T-helper 2 cell (primary cell): Measurements from ENCODE around the gene PGLYRP4.

Source experiments
- DNase-seq, 5 experiments: peaks; one replicate each; pipeline versions ENCODE4 v3.0.0 to v3.0.0-alpha.2; 2012 to 2022
- total RNA-seq, 2 donors: gene quantifications; one replicate each; lab custom pipeline; 2026; lab: John Stamatoyannopoulos, UW

PGLYRP4 gene, protein sequence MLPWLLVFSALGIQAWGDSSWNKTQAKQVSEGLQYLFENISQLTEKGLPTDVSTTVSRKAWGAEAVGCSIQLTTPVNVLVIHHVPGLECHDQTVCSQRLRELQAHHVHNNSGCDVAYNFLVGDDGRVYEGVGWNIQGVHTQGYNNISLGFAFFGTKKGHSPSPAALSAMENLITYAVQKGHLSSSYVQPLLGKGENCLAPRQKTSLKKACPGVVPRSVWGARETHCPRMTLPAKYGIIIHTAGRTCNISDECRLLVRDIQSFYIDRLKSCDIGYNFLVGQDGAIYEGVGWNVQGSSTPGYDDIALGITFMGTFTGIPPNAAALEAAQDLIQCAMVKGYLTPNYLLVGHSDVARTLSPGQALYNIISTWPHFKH
- total RNA-seq: 0 reads per million in 2 donors

DNA sequence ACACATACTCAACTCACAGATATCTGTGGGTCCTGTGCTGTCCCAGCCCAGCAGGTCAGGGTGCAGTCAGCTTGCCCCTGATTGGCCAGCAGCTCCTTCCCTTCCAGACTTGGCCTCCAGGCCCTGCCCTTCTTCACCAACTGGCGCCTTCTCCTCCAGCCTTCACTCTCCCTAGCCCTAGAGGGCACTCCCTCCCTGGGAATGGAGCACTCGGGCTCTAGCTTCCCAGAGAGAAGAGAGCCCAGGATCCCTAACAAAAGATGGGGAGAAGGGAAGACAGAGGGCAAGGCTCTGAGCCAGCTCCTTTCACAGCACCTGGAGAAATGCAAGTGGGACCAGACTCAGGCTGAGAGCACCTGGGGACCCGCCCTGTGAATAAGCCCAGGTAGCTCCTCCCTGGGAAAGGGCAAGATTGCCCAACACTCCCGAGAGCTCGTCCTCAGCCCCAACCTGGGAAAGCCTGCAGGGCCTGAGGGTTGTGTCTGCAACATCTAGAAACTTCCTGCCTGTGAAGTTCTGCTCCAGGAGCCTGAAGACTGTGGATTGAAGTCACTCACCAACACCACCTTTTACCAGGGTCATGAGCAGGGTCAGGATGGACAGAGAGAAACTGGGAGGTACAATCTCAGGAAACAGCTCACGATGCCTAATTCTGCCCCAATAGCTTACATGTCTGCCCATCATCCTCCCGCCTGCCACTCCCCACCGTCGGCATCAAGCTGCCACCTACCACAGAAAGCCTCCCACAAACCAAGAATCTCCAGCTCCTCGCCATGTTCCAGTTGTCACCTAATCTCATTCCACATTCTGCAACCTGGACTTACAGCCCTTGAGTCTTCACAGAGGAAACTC lies at the start of gene PGLYRP4:
PGLYRP4 (minus strand) TSS at position 331 of the 852 bp plus-strand sequence. CDS start 909 bp downstream, outside the sequence.
- no peak for DNase-seq

DNA sequence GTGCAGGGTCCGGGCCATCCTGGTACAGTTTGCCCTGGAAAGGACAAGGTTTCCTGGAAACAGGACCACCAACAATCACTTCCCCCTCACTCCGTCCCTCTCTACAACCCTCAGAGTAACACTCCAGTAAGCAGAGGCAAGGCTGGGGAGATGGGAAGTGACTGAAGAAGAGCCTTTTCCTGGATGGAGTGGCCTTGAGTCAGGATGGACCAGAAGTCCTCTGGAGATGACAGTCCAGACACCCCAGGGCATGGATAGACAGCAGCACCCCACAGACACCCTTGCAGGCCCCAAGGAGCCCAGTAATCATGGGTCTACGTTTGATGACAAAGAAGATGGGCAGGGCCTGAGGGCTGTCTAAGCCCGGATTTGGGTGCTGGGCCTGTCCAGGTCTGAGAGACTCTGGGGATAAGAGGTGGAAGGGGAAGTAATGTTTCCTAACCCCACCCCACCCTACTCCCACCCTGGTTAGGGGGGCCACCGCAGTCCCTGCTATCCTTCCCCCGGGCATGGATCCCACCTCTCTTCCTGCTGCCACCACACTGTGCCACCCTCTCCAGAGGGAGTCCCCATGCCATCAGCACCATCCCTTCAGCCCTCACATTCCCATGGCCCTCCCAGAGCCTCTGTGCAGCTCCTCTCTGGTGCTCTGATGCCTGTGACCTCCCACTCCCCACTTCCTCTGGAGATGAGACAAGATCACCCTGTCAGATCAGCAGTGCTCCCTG lies 49.4 kb upstream of the PGLYRP4 start:
- no peak for DNase-seq

DNA sequence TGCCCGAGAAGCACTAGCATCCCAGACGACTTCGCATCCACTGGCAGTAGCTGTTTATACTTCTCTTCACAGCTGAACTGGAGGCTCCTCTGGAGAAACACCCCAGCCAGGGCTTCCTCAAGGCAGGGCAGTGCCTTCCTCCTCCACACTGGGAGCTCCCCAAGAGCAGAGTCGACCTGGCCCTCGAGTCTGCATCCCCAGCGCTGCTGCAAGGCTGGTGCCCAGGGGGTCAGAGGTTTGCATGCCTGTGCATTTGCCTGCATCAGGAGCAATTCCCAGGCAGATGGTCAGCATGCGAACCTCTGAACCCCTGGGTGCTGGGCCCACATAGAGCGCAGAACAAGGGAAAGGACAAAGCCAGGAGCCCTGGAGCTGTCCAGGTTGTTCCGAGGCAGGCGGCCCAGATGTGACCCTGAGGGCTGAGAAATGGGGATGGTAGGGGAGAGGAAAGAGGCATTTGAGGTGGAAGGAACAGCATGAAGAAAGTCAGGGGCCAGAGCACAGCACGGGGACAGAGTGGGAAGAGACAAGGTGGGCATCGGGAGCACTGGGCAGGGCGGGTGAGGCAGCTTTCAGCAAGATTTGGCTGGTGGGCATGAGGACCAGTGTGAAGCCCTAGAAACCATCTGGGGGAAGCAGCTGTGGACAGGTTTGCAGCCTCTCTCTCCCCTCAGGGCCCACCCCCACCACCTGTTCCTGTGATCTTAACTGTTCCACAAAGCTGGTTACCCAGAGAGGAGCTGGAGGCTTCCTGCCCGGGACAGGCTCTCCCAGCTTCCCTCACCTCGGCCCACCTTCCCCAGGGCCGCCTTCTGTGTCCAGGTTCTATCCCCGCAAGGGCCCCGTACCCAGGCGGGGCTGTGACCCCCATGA lies 48.6 kb upstream of the PGLYRP4 start:
- no peak for DNase-seq

DNA sequence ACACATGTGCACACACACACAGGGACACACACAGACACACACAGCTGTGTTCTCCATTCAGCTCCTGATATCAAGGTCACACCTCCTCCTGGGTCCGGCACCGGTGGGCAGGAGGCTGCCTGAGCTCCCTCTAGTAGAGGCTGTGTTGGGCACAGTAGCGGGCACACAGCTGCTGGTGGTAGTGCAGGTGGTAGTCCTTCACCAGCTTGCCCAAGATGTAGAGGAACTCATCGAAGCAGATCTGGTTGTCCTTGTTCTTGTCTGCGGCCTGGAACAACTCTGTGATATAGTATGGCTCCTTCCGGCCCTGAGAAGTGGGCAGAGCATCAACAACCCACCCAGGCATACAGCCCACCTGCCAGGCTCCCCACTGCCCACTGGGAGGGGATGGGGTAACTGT lies 47.8 kb upstream of the PGLYRP4 start:
- DNase-seq: no peak

DNA sequence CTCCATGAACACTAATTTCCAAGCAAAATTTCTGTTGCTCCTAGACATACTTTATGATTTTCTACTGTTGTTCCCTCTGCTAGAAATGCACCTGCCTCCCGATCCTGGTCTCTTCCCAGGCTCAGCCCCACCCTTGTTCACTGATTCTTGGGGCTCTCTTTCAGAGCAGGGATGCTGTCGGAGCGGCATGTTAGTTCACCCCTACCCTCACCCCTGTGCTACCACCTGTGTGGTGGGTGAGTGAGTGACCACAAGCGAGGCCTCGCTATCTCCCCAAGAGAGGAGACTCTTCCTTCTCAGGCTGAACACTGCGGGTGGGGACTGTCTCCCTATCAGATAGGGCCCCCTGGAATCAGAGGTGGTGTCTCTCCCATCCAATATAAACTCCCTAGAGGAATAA lies 47.1 kb upstream of the PGLYRP4 start:
- no peak for DNase-seq

DNA sequence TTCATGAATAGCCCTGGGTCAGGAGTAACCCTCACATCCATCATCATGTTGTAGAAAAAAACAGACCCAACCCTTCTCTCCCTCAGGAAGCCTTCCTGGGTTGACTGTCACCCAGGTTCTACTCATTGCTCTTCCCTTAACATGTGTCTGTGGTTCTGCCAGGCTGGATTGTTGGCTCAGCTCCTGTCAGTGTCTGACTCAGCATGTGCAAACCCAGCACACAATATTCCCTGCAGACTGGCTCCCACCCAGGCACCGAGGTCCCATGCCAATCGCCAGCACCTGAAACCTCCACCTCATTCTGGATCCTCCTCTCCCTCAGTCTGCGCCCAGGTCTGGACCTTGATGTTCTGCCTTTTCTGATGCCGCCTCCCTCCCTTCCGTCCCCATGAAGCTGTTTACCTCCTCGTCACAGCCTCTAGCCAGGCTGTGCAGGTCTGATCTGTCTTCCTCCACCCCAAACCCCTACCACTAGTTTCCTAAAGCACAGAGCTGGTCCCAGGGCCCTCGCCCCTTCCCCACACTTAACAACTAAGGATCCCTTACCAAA lies 46.6 kb upstream of the PGLYRP4 start:
- DNase-seq: no peak

DNA sequence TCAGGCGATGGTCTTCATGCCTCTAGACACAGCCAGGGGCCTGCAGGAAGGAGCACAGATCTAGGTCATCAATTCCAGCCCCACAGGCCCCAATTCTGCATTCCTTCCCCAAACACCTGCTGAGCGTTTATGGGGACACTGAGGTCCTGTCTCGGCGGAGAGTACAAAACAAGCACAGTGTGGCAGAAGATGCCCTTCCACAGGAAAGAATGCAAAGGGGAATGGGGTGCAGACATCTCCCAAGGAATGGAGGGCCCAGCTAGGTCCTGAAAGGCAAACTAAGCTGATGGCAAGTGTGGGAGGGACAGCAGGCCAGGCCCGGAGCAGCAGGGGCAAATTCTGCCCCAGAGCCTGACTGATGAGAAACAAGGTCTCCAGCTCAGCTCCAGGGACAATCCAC lies 45.8 kb upstream of the PGLYRP4 start:
- no peak for DNase-seq

DNA sequence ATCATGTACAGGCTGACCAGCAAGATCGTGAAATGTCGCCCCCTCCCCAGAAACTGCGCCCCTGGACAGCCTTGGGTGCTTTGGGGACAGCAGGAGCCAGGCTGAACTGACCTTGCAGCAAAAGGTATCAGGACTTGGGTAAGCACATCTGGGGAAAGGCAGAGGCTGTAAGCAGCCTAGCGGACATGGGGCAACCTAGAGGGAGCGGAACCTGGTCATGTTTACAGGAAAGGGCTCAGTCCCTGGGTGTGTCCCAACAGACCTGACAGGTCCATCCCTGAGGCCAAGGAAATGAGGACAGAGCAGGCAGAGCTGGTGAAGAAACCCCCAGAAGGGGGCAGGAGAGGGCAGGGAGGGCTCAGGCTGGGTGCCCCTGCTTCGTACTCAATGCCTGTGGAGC lies 45.3 kb upstream of the PGLYRP4 start:
- DNase-seq: no peak

DNA sequence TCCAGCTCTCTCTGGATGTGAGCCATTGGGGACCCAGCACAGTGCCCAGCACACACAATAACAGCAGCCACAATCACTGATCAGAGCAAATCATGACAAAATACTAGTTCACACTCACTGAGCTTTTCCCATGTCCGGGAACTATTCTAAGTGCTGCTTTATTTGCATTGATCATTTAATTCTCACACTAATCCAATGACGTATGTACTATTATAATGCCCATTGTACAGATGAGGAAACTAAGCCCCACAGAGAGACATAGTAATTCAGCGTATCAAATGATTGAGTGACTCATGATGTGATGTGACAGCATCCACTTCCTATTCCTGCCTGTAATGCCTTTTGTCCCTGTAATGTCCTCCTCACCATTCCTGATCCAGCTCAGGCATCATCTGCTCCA lies 44.2 kb upstream of the PGLYRP4 start:
- DNase-seq: no peak

DNA sequence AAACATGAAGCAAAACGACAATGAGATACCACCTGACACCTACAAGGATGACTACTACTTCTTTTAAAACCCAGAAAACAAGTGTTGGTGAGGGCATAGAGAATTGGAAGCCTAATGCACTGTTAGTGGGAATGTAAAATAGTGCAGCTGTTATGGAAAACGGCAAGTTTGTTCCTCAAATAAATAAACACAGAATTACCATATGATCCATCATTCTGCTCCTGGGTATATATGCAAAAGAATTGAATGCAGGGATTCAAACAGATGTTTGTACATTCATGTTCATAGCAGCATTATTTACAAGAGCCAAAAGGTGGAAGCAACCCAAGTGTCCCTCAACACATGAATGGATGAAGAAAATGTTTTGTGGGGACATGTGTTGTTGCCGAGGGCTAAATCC lies 43.6 kb upstream of the PGLYRP4 start:
- no peak for DNase-seq

DNA sequence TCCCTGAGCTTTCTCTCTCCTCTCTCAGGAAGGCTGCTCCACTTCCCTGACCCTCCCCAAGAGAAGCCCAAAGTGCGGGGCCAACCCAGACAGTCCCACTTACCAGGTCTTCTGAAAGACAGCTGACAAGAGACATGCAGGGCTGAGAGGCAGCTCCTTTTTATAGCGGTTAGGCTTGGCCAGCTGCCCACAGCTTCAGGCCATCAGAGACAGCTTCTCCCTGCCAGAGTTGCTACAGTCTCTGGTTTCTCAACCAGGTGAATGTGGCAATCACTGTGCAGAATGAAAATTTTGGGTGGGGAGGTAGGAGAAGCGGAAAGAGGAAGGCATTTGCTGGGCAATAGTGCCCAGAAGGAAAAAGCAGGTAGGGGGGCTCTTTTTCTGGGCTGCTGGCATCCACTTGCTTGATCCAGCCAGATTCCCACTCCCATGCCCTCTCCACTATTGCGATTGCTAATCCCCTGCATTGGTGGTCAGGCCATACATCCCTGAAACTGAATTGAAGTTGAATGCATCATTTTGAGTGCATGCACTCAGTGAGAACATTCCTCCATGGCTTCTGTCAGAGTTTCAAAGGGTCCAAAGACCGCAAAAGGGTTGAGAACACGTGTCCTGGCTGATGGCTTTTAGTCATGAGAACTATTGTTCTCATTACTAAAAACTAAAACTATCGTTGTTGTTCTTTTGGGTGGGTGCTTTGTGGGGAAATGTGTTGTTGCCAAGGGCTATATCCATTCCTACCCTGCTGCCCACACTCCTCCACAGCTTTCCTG lies 42.5 kb upstream of the PGLYRP4 start, which contains the start of gene S100A8:
S100A8 (minus strand) TSS at position 136 of the 773 bp plus-strand sequence. CDS start 538 bp downstream, outside the sequence.
- DNase-seq: no peak

DNA sequence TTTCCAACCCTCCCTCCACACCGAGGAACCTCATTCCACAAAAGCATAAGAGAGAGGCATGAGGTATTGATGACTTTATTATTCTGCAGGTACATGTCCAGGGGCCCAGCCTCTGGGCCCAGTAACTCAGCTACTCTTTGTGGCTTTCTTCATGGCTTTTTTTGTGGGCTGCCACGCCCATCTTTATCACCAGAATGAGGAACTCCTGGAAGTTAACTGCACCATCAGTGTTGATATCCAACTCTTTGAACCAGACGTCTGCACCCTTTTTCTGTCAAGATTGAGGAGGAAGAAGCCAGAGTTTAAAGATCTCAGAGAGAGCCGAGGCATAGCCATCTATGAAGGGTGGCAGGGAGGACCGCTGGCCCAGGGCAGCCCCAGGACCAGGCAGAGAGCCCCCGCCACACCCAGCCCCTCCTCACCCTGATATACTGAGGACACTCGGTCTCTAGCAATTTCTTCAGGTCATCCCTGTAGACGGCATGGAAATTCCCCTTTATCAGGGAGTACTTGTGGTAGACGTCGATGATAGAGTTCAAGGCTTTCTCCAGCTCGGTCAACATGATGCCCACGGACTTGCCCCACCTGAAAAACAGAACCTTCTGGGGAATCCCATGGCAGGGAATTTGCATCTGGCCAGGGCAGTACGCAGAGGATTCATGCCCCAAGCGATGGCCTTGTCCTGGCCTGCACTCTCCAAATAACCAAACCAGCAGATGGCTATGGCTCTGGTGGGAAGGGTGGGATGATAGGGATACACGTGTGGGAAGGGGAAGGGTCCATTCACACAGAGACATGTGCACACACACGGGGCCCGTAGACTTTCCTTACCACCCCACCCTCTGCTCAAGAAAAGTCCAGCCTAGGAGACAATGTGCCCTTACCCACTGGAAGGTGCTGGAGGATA lies 41.6 kb upstream of the PGLYRP4 start:
- DNase-seq: no peak

DNA sequence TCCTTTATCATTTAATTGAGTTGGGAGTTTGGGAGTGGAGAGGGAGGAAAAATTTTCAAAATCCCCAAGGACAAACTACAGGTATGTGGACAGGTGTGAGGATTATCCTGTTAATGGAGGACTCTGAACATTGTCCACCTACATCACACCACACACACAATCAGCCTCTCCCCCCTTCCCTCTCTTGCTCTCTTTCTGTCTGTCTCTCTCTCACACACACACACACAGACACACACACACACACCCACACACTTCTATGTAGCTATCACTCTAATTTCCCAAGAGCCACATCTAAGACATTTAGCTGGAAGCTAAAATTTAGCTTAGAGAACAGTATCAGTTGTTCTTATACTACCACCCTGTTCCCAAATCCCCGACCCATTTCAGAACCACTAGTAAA lies 40.8 kb upstream of the PGLYRP4 start:
- DNase-seq: no peak

DNA sequence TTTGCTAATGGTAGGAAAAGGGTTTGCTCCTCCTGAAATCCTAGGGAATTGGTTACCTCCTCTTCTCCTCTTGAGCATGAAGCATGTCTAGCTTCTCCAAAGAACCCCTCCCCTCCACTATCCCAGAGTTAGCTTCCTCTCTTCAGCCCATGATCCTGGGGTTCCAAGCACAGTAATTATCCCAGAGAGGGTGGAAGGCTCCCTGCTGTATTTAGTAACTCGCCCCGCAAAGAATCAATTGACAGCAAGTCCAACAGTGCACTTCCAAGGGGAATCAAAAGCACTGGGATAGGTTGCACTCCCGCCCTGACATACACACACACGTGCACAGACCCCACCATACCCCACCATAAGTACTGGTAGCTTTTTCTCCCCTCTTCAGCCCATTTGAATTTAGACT lies 39.1 kb upstream of the PGLYRP4 start:
- DNase-seq: no peak

DNA sequence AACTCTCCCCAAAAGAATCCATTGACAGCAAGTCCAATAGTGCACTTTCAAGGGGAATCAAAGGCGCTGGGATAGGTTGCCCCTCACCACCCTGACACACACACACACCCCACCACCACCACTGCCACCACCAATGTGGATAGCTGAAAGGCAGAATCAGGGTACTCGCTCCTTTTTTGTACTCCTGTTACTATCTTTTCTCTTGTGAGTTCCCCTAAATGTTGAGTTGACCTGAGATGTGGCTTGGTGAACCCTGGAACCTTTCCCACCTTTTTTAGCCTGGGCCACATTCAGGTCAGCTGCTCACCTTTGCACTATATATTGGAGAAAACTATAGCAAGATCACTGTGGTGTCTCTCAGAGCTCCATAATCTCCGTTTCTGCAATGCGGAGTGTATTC lies 38.4 kb upstream of the PGLYRP4 start:
- DNase-seq: no peak

DNA sequence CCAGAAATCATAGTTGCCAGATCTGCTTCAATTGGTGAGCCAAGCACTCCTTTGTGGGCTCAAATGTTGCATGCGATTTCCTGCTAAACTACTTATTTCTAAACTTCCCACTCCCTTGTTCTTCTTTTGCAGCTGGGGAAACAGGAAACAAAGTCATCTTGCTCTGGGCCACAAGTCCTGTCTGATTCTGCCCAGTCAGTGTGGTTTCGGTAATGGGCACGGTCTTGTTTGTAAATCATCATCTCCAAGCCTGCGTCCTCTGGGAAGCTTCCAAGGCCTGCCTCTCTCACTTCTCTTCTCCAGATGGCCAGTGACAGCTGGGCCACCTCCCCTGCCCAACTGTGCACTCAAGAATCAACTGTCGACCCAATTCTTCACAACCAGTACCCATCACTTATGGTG lies 37.9 kb upstream of the PGLYRP4 start:
- no peak for DNase-seq

DNA sequence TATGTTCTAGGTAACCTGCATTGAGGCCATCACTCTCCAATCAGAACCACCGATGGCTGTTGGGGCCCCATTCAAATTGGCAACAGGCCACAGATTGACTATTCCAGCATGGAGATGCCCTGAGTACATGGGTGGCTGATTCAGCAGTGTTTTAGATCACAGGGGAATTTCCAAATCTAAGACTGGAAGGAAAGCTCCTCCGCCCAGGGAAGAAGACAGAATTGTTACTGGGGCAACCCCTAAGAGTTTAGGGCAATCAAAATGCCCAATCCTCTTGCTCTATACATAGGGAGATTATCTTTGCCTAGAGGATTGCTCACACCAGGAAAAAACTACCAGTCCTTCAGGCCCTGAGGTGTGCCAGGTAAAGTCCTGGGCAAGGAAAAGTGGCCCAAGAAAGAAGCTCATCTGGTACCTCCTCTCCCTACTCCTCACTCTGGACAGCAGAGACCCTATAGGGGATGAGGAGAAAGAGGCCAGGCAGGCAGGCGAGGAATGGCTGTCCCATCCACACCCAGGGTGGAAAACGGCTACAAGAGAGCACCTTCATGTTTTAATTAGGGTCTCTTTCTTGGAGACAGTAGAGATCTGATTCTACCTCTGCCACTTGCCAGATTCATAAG lies 36.4 kb upstream of the PGLYRP4 start:
- no peak for DNase-seq

DNA sequence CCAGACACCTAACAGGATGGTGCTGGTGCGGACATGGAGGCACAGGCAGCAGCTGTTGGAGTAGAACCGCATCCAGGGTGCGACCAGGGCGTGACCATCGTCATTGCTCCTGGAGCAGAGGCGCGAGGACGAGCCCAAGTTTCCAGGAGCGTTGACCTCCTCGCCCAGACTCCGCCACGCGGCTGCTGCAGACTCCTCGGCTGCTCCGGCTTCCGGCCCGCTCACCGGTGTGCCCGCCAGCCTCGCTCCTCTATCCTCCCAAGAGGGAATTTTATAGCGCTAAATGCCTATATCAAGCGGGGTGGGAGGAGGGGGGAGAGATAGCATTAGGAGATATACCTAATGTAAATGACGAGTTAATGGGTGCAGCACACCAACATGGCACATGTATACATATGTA lies 32.1 kb upstream of the PGLYRP4 start:
- no peak for DNase-seq

DNA sequence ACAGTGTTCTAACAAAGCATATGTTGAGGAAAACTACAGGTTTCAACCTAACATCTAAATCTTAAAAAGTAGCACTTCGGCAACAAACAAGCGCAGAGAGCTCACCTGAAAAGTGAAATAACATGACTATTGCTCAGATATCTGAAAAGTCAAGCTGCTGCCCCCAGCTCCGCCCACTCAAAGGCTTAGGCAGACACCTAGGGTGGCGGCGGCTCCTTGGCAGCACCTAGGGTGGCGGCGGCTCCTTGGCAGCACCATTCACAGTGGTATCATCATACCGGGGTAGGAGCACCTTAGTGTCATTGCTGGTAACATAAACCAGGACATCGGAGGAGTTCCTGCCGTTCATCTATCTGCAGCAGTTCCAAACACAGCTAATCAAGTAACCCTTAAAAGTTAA lies 30.9 kb upstream of the PGLYRP4 start:
- no peak for DNase-seq
